ENCODE results near the gene GPSM1. TPM values are rescaled to one million over a fixed set of nuclear protein-coding genes. Genes with fewer than 3 reads are reported as not detected.

The GPSM1 gene
- total RNA-seq, 1 experiment from 2014 or later: 14.2 TPM

DNA sequence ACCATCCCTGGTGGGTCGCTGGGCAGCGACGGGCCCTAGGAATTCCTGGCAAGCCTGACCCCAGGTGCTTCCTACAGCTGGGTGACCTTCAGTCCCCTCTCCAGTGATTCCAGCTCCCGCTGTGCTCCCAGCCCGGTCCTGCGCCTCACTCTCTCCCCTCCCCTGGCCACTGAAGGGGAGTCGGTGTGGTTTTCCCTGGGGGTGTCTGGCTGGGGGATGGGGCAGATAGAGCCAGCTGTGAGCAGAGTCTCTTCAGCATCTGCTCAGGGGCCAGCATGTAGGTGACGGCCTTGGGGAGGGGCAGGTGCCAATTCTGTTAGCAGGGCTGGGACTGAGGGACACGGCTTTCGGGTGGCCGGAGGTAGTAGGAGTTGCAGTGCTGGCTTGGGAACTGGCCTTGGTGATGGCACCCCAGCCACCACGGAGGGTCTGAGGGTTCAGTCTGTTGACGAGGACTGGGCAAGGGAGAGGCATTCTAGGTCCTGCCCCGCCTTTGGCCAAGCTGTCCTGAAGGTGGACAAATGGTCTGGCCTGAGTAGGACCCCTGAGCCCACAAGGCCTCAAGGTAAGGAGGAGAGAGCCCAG, 3.2 kb downstream of the GPSM1 start (continued):
- TF ChIP-seq, protein P1, sequence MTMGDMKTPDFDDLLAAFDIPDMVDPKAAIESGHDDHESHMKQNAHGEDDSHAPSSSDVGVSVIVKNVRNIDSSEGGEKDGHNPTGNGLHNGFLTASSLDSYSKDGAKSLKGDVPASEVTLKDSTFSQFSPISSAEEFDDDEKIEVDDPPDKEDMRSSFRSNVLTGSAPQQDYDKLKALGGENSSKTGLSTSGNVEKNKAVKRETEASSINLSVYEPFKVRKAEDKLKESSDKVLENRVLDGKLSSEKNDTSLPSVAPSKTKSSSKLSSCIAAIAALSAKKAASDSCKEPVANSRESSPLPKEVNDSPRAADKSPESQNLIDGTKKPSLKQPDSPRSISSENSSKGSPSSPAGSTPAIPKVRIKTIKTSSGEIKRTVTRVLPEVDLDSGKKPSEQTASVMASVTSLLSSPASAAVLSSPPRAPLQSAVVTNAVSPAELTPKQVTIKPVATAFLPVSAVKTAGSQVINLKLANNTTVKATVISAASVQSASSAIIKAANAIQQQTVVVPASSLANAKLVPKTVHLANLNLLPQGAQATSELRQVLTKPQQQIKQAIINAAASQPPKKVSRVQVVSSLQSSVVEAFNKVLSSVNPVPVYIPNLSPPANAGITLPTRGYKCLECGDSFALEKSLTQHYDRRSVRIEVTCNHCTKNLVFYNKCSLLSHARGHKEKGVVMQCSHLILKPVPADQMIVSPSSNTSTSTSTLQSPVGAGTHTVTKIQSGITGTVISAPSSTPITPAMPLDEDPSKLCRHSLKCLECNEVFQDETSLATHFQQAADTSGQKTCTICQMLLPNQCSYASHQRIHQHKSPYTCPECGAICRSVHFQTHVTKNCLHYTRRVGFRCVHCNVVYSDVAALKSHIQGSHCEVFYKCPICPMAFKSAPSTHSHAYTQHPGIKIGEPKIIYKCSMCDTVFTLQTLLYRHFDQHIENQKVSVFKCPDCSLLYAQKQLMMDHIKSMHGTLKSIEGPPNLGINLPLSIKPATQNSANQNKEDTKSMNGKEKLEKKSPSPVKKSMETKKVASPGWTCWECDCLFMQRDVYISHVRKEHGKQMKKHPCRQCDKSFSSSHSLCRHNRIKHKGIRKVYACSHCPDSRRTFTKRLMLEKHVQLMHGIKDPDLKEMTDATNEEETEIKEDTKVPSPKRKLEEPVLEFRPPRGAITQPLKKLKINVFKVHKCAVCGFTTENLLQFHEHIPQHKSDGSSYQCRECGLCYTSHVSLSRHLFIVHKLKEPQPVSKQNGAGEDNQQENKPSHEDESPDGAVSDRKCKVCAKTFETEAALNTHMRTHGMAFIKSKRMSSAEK (CRISPR knock-in tag; IDR thresholded peaks at IDR 0.05; ENCODE audit: borderline replicate concordance): no peak
- no peak for TF ChIP-seq JAZF1 (CRISPR knock-in tag; IDR thresholded peaks at IDR 0.05)
- TF ChIP-seq, protein P2, sequence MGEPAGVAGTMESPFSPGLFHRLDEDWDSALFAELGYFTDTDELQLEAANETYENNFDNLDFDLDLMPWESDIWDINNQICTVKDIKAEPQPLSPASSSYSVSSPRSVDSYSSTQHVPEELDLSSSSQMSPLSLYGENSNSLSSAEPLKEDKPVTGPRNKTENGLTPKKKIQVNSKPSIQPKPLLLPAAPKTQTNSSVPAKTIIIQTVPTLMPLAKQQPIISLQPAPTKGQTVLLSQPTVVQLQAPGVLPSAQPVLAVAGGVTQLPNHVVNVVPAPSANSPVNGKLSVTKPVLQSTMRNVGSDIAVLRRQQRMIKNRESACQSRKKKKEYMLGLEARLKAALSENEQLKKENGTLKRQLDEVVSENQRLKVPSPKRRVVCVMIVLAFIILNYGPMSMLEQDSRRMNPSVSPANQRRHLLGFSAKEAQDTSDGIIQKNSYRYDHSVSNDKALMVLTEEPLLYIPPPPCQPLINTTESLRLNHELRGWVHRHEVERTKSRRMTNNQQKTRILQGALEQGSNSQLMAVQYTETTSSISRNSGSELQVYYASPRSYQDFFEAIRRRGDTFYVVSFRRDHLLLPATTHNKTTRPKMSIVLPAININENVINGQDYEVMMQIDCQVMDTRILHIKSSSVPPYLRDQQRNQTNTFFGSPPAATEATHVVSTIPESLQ (CRISPR knock-in tag; IDR thresholded peaks at IDR 0.05): no peak
- TF ChIP-seq RORB (CRISPR knock-in tag; IDR thresholded peaks at IDR 0.05): no peak
- TF ChIP-seq, protein P3, sequence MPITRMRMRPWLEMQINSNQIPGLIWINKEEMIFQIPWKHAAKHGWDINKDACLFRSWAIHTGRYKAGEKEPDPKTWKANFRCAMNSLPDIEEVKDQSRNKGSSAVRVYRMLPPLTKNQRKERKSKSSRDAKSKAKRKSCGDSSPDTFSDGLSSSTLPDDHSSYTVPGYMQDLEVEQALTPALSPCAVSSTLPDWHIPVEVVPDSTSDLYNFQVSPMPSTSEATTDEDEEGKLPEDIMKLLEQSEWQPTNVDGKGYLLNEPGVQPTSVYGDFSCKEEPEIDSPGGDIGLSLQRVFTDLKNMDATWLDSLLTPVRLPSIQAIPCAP (CRISPR knock-in tag; IDR thresholded peaks at IDR 0.05): no peak

DNA sequence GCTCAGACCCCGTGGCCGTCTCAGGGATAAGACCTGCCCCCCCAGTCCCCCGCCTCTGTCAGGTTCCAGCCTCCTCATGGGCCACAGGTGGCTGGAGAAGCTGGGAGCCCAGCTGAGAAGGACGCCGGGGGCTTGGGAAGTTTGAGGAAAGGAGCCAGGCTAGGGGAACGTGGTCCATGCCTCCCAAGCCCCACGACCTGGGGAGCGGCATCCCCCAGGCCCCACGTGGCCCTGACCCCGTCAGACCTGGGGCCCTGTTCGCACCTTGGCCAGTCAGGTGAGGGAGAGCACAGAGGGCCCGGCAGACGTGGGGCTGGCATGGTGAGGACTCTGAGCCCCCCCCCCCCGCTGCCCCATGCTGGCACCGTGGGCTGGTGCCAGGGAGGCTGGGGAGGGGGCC, 3.7 kb downstream of the GPSM1 start:
- CTCF ChIA-PET: interaction anchor here (0.6 to 1.0 kb wide), 2 partner anchors 11 to 89 kb away, joined by 3 to 4 read pairs; no protein-coding TSS in a partner anchor
- Mint-ChIP-seq H3K4me1 (peaks cover 7% of the 10 kb centered on the region), H3K9me3 (no peaks in the 10 kb centered on the region), H3K4me3 (no peak overlapping the region), H3K27me3 (ENCODE audit: low read depth) (no peaks in the 10 kb centered on the region), H3K27ac (no peak overlapping the region), H3K36me3 (no peaks in the 10 kb centered on the region)
- no peak for DNase-seq (ENCODE audit: low spot score)
- no peak for ATAC-seq
- no peak for TF ChIP-seq ETV6 (CRISPR knock-in tag; IDR thresholded peaks at IDR 0.05)
- POLR2A ChIA-PET: no interaction called here

DNA sequence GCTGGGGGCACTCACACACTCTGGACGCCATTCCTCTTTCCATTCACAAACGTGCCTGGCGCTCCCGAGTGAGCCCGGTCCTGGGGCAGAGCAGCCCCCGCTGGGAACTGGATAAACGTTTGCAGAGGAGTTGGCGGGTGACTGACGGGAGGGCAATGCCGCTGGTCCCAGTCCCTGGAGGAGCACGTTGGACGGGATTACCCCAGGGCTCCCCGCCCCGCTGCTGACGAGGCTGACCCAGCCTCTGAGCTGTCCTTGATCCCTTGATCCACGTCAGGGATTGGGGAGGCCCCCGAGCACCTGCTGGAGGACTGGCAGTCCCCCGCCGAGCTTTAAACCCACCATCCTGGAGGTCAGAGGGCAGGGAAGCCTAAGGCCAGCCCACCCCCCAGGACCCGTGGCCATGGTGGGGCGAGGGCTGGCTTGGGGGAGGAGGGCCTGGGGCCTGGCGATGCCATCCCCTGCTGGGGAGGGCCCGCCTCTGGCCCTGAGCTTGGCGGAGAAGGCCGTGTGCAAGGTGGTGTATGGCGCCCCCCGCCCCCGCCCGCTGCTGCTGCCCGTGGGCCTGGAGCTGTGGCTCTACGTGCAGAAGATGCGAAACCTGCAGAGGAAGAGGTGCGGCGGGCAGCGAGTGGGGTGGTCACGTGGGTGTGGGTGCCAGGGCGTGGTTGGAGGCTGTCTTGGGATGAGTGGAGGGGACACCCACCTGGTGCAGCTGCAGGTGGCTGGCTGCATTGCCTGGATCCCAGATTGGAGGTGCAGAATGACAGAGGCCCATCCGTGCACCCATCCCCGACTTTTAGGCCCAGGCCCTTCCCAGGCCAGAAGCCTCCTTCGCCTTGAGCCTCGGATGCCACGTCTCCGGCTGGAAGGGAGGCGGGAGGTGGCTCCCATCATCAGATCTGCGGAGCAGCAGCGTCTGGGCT, 4.5 kb downstream of the GPSM1 start:
- no peaks in the 10 kb centered on the region for H3K36me3 Mint-ChIP-seq
- ChIA-PET POLR2A (interaction anchor here (0.6 kb wide), 1 partner anchor 22 kb away, joined by 3 read pairs; no protein-coding TSS in a partner anchor), CTCF (interaction anchor here (0.6 to 1.0 kb wide), 3 partner anchors 10 to 665 kb away, joined by 3 to 4 read pairs (median 4); partner anchors contain the start of gene CLIC3)
- no peak overlapping the region for H3K4me3 Mint-ChIP-seq
- no peaks in the 10 kb centered on the region for H3K27me3 Mint-ChIP-seq (ENCODE audit: low read depth)
- H3K9me3 Mint-ChIP-seq: no peaks in the 10 kb centered on the region
- H3K27ac Mint-ChIP-seq: no peak overlapping the region
- DNase-seq (ENCODE audit: low spot score) (no peak), ATAC-seq (no peak)
- H3K4me1 Mint-ChIP-seq: peaks cover 4% of the 10 kb centered on the region
- TF ChIP-seq, protein P4, sequence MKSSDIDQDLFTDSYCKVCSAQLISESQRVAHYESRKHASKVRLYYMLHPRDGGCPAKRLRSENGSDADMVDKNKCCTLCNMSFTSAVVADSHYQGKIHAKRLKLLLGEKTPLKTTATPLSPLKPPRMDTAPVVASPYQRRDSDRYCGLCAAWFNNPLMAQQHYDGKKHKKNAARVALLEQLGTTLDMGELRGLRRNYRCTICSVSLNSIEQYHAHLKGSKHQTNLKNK (CRISPR knock-in tag; IDR thresholded peaks at IDR 0.05): no peak
- TF ChIP-seq, protein P2 (CRISPR knock-in tag; IDR thresholded peaks at IDR 0.05): no peak
- TF ChIP-seq, protein P5, sequence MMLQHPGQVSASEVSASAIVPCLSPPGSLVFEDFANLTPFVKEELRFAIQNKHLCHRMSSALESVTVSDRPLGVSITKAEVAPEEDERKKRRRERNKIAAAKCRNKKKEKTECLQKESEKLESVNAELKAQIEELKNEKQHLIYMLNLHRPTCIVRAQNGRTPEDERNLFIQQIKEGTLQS (CRISPR knock-in tag; conservative IDR thresholded peaks at IDR 0.05): no peak
- TF ChIP-seq CREM (CRISPR knock-in tag; IDR thresholded peaks at IDR 0.05) (no peak), ZNF121 (CRISPR knock-in tag; IDR thresholded peaks at IDR 0.05) (no peak), ATF1 (CRISPR knock-in tag; IDR thresholded peaks at IDR 0.05) (no peak), MXD4 (CRISPR knock-in tag; IDR thresholded peaks at IDR 0.05; ENCODE audit: borderline replicate concordance) (no peak), NR3C1 (CRISPR knock-in tag; conservative IDR thresholded peaks at IDR 0.05; ENCODE audit: low read depth) (no peak), IRF2 (CRISPR knock-in tag; IDR thresholded peaks at IDR 0.05; ENCODE audit: borderline replicate concordance, low read depth) (no peak), ELF4 (CRISPR knock-in tag; IDR thresholded peaks at IDR 0.05; ENCODE audit: low read depth) (no peak)
- TF ChIP-seq, protein P6, sequence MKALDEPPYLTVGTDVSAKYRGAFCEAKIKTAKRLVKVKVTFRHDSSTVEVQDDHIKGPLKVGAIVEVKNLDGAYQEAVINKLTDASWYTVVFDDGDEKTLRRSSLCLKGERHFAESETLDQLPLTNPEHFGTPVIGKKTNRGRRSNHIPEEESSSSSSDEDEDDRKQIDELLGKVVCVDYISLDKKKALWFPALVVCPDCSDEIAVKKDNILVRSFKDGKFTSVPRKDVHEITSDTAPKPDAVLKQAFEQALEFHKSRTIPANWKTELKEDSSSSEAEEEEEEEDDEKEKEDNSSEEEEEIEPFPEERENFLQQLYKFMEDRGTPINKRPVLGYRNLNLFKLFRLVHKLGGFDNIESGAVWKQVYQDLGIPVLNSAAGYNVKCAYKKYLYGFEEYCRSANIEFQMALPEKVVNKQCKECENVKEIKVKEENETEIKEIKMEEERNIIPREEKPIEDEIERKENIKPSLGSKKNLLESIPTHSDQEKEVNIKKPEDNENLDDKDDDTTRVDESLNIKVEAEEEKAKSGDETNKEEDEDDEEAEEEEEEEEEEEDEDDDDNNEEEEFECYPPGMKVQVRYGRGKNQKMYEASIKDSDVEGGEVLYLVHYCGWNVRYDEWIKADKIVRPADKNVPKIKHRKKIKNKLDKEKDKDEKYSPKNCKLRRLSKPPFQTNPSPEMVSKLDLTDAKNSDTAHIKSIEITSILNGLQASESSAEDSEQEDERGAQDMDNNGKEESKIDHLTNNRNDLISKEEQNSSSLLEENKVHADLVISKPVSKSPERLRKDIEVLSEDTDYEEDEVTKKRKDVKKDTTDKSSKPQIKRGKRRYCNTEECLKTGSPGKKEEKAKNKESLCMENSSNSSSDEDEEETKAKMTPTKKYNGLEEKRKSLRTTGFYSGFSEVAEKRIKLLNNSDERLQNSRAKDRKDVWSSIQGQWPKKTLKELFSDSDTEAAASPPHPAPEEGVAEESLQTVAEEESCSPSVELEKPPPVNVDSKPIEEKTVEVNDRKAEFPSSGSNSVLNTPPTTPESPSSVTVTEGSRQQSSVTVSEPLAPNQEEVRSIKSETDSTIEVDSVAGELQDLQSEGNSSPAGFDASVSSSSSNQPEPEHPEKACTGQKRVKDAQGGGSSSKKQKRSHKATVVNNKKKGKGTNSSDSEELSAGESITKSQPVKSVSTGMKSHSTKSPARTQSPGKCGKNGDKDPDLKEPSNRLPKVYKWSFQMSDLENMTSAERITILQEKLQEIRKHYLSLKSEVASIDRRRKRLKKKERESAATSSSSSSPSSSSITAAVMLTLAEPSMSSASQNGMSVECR (CRISPR knock-in tag; IDR thresholded peaks at IDR 0.05; ENCODE audit: borderline replicate concordance): no peak

Measured in WTC11 (cell line).